Mucosa of stomach (tissue), 1 donor: Measurements from ENCODE around the gene REEP5.

Source experiments
- H3K27me3 ChIP-seq: one replicate; pipeline ENCODE4 v1.7.0; 2013; ENCODE audit warnings: mild to moderate bottlenecking, low read length; ENCODE audit not compliant: control insufficient read depth, insufficient read depth
- H3K36me3 ChIP-seq: one replicate; pipeline ENCODE4 v1.7.0; 2013; ENCODE audit warnings: low read length; ENCODE audit not compliant: control insufficient read depth, insufficient read depth
- H3K4me1 ChIP-seq: one replicate; pipeline ENCODE4 v1.7.0; 2013; ENCODE audit warnings: mild to moderate bottlenecking, low read length; ENCODE audit not compliant: control insufficient read depth, insufficient read depth
- H3K4me3 ChIP-seq: one replicate; pipeline ENCODE4 v1.7.0; 2013; ENCODE audit warnings: low read length
- H3K9ac ChIP-seq: one replicate; pipeline ENCODE4 v1.7.0; 2013; ENCODE audit warnings: mild to moderate bottlenecking, low read length, moderate library complexity
- H3K9me3 ChIP-seq: one replicate; pipeline ENCODE4 v1.7.0; 2013; ENCODE audit warnings: mild to moderate bottlenecking, low read length, moderate library complexity; ENCODE audit not compliant: control insufficient read depth
- donor health status: Pancreatic carcinoma.

The REEP5 gene

DNA sequence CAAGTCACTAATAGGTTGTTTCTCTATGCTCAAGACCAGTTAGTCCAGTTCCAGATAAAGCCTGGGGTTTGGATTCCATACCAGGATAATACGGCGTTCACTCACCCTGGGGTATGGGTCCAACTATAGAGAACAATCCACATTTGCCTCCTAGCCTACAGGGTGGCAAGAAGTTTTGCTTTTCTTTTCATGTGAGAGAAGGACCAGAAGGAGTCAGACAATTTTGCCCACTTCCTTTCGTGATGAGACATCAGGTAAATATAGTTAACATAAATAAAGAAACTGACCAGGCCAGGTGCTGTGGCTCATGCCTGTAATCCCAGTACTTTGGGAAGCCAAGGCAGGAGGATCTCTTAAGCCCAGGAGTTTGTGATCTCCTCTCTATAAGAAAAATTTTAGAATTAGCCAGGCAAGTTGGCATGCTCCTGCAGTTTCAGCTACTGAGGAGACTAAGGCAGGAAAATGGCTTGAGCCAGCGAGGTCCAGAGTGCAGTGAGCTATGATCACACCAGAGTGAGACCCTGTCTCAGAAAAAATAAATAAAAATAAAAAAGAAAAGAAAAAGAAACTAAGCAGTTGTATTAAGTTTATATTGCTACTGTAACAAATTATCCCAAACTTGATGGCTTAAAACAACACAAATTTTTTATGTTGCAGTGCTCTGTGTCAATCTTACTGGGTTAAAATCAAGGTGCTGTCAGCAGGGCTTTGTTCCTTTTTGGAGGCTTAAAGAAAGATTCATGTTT is 7.5 kb upstream of the REEP5 start:
- Histone ChIP-seq H3K27me3 (peaks cover 3% of the 10 kb centered on the region), H3K4me3 (no peak overlapping the region), H3K9me3 (no peaks in the 10 kb centered on the region), H3K9ac (no peak overlapping the region), H3K36me3 (no peaks in the 10 kb centered on the region), H3K4me1 (no peaks in the 10 kb centered on the region)

DNA sequence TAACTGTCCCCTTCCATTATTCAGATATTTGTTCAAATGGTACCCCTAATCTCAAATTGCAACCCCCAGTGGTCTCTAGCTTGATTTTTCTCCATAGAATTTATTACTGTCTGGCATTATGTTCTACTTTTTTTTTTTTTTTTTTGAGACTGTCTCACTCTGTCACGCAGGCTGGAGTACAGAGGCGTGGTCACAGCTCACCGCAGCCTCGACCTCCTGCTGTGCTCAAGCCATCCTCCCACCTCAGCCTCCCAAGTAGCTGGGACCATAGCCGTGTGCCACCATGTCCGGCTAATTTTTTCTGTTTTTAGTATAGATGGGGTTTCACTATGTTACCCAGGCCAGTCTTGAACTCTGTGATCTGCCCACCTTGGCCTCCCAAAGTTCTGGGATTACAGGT is 2.0 kb upstream of the REEP5 start:
- no peak overlapping the region for H3K4me3 ChIP-seq
- H3K4me1 ChIP-seq, result peaks cover 12% of the 10 kb centered on the region
- H3K9ac ChIP-seq, result no peak overlapping the region
- no peaks in the 10 kb centered on the region for H3K9me3 ChIP-seq
- H3K36me3 ChIP-seq, result no peaks in the 10 kb centered on the region
- no peaks in the 10 kb centered on the region for H3K27me3 ChIP-seq

GRCh38 chr5:112923148-112923917 is 1.3 kb upstream of the REEP5 start:
- no peak overlapping the region for H3K4me3 ChIP-seq

GRCh38 chr5:112921026-112921832 is 798 bp downstream of the REEP5 start:
- Histone ChIP-seq H3K9ac (peak overlapping the region; percentile 90), H3K36me3 (no peaks in the 10 kb centered on the region), H3K4me3 (peak overlapping the region; percentile 90), H3K9me3 (no peaks in the 10 kb centered on the region), H3K4me1 (peaks cover 17% of the 10 kb centered on the region), H3K27me3 (no peaks in the 10 kb centered on the region)

More at GRCh38 chr5:112923148-112923917, 1.3 kb upstream of the REEP5 start:
- no peaks in the 10 kb centered on the region for H3K9me3 ChIP-seq
- H3K4me1 ChIP-seq, result peaks cover 15% of the 10 kb centered on the region
- H3K36me3 ChIP-seq, result no peaks in the 10 kb centered on the region
- H3K27me3 ChIP-seq, result no peaks in the 10 kb centered on the region
- H3K9ac ChIP-seq, result no peak overlapping the region

DNA sequence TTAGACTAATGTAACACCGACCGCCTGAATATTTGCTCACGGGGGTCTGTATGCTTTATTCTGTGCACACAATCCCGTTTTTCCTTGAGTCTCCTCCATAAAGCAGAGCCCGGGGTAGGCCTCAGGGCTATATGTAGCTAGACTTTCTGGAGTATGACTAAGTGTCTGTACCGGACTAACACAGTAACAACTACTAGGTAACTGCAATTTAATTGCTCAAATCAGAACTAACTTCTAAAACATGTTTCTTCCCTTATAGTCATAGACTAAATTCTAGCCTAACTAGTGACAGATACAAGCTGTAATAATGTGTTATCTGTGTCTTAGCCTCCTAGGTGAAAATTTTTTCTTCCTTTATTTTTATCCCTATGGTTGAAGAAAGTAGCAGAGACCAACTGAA is 2.1 kb downstream of the REEP5 start:
- Histone ChIP-seq H3K4me1 (peaks cover 17% of the 10 kb centered on the region), H3K27me3 (no peaks in the 10 kb centered on the region), H3K36me3 (no peaks in the 10 kb centered on the region), H3K4me3 (no peak overlapping the region), H3K9ac (no peak overlapping the region), H3K9me3 (no peaks in the 10 kb centered on the region)

DNA sequence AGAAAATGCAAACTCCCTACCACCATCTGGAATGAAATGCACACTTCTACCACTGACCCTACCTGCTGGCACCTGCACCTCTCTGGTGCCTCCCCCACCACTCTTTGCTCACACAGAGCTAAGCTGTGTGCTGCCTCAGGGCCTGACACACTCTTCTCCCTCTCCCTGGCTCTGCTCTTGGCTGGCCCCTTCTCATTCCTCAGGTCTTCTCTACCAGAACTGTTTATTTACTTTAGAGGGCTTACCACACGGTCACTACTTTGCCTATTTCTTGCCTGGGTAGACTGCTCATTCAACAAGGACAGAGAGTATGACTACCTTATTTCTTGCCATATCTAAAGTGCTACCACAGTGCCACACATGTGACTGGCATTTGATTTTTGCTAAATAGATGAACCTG is 3.3 kb downstream of the REEP5 start:
- Histone ChIP-seq H3K4me3 (no peak overlapping the region), H3K9me3 (no peaks in the 10 kb centered on the region), H3K27me3 (no peaks in the 10 kb centered on the region), H3K9ac (no peak overlapping the region), H3K4me1 (peaks cover 17% of the 10 kb centered on the region), H3K36me3 (no peaks in the 10 kb centered on the region)

GRCh38 chr5:112918136-112918535 is 3.9 kb downstream of the REEP5 start:
- Histone ChIP-seq H3K9me3 (no peaks in the 10 kb centered on the region), H3K4me3 (no peak overlapping the region), H3K9ac (no peak overlapping the region), H3K36me3 (no peaks in the 10 kb centered on the region), H3K4me1 (peaks cover 17% of the 10 kb centered on the region), H3K27me3 (no peaks in the 10 kb centered on the region)

DNA sequence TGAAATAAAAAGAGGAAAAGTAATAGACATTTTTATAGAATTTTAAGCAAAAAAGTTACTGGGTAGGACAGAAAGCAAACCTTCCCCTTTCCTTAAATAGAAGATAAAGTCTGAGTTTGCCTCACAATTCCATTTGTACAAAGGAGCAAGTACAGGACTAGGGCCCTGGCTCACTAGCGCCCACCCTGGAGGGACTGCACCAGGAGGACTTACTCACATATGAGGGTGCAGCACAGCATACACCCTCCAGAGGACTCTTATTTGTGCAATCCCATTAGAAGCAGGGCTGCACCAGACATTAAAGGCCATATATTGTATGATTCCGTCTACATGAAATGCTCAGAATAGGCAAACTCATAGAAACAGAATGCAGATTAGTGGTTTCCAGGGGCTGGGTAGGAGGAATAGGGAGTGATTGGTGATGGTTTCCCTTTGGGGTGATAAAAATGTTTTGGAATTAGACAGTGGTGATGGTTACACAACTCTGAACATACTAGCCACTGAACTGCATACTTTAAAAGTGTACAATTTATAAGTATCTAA is 4.5 kb downstream of the REEP5 start:
- Histone ChIP-seq H3K4me3 (no peak overlapping the region), H3K27me3 (no peaks in the 10 kb centered on the region), H3K36me3 (no peaks in the 10 kb centered on the region), H3K9ac (no peak overlapping the region), H3K9me3 (no peaks in the 10 kb centered on the region), H3K4me1 (peaks cover 14% of the 10 kb centered on the region)

- H3K9ac ChIP-seq, result no peak overlapping the region
- no peak overlapping the region for H3K4me3 ChIP-seq
- no peaks in the 10 kb centered on the region for H3K27me3 ChIP-seq
- no peaks in the 10 kb centered on the region for H3K9me3 ChIP-seq
- no peaks in the 10 kb centered on the region for H3K36me3 ChIP-seq
- peaks cover 9% of the 10 kb centered on the region for H3K4me1 ChIP-seq
These were observed 6.2 kb downstream of the REEP5 start for GRCh38 chr5:112915831-112916230.

DNA sequence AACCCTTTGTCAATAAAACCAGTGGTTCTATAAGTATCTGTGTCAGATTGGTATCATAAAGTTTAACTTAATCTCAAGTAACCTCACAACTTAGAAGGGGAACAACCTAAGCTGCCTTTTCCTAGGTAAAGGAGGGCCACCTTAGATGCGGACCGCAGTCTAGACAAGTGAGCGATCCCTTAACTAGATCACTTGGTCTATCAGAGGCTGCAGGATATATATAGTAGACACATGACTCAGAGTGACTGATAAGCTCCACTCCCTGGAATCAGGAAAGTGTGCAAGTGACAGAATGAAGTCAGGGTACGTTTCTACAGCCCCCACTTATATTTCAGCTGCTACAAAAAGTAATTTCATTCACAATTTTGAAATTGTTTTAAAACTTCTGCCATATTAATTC is 7.4 kb downstream of the REEP5 start:
- Histone ChIP-seq H3K4me1 (peaks cover 5% of the 10 kb centered on the region), H3K4me3 (no peak overlapping the region), H3K9ac (no peak overlapping the region), H3K9me3 (no peaks in the 10 kb centered on the region), H3K27me3 (no peaks in the 10 kb centered on the region), H3K36me3 (no peaks in the 10 kb centered on the region)

GRCh38 chr5:112910529-112910928 is 11.5 kb downstream of the REEP5 start:
- Histone ChIP-seq H3K4me3 (no peak overlapping the region), H3K4me1 (no peaks in the 10 kb centered on the region), H3K27me3 (no peaks in the 10 kb centered on the region), H3K36me3 (no peaks in the 10 kb centered on the region), H3K9ac (no peak overlapping the region), H3K9me3 (no peaks in the 10 kb centered on the region)

GRCh38 chr5:112908854-112909253 is 13.2 kb downstream of the REEP5 start:
- Histone ChIP-seq H3K36me3 (no peaks in the 10 kb centered on the region), H3K9ac (no peak overlapping the region), H3K27me3 (no peaks in the 10 kb centered on the region), H3K4me1 (no peaks in the 10 kb centered on the region), H3K9me3 (no peaks in the 10 kb centered on the region), H3K4me3 (no peak overlapping the region)
